Measurements from ENCODE around the gene HAUS8.

DNA sequence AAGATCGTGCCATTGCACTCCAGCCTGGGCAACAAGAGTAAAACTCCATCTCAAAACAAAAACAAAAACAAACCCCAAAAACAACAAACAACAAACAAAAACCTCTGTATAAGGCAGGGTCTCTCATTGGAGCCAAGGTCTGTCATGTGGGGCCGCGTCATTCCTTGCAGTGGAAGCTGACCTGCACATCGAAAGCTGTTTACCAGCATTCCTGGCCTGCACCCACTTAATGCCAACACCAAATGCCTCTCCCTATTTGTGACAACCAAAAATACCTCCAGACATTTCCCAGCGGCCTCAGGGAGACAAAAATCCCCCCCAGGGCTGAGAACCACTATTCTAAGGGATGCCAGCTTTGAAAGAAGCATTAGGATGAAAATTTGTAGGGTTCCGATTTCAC is 49.9 kb downstream of the HAUS8 start:
- TF ChIP-seq, protein P1, sequence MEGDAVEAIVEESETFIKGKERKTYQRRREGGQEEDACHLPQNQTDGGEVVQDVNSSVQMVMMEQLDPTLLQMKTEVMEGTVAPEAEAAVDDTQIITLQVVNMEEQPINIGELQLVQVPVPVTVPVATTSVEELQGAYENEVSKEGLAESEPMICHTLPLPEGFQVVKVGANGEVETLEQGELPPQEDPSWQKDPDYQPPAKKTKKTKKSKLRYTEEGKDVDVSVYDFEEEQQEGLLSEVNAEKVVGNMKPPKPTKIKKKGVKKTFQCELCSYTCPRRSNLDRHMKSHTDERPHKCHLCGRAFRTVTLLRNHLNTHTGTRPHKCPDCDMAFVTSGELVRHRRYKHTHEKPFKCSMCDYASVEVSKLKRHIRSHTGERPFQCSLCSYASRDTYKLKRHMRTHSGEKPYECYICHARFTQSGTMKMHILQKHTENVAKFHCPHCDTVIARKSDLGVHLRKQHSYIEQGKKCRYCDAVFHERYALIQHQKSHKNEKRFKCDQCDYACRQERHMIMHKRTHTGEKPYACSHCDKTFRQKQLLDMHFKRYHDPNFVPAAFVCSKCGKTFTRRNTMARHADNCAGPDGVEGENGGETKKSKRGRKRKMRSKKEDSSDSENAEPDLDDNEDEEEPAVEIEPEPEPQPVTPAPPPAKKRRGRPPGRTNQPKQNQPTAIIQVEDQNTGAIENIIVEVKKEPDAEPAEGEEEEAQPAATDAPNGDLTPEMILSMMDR (conservative IDR thresholded peaks at IDR 0.05; ENCODE audit: low read depth, low read length), result no peak
- TF ChIP-seq POLR2A (IDR thresholded peaks at IDR 0.05; ENCODE audit: low read depth, low read length) (no peak), RCOR1 (IDR thresholded peaks at IDR 0.05; ENCODE audit: insufficient replicate concordance, low read length) (no peak), MAZ (IDR thresholded peaks at IDR 0.05; ENCODE audit: borderline replicate concordance, low read depth, low read length) (no peak), MXI1 (IDR thresholded peaks at IDR 0.05; ENCODE audit: borderline replicate concordance, low read depth, low read length) (no peak), RAD21 (IDR thresholded peaks at IDR 0.05; ENCODE audit: low read length) (no peak), SMC3 (IDR thresholded peaks at IDR 0.05; ENCODE audit: low read depth, low read length) (no peak)
- TF ChIP-seq, protein P2, sequence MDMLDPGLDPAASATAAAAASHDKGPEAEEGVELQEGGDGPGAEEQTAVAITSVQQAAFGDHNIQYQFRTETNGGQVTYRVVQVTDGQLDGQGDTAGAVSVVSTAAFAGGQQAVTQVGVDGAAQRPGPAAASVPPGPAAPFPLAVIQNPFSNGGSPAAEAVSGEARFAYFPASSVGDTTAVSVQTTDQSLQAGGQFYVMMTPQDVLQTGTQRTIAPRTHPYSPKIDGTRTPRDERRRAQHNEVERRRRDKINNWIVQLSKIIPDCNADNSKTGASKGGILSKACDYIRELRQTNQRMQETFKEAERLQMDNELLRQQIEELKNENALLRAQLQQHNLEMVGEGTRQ (IDR thresholded peaks at IDR 0.05; ENCODE audit: low read depth, low read length), result no peak
